DMS 273 (cell line): ENCODE results near the gene TNFRSF21.
A peak's percentile ranks its signal among the peaks of the same experiment; 100 is the strongest.
"Not testable (repeated sequence)": the region's sequence is repeated elsewhere in the genome, so short reads cannot be mapped to it uniquely, and the experiment has no call there.

ENCODE experiments used
- DNase-seq: peaks from one replicate; lab custom pipeline; 2025; ENCODE audit not compliant: unreplicated experiment; lab: John Stamatoyannopoulos, UW

Gene TNFRSF21

DNA sequence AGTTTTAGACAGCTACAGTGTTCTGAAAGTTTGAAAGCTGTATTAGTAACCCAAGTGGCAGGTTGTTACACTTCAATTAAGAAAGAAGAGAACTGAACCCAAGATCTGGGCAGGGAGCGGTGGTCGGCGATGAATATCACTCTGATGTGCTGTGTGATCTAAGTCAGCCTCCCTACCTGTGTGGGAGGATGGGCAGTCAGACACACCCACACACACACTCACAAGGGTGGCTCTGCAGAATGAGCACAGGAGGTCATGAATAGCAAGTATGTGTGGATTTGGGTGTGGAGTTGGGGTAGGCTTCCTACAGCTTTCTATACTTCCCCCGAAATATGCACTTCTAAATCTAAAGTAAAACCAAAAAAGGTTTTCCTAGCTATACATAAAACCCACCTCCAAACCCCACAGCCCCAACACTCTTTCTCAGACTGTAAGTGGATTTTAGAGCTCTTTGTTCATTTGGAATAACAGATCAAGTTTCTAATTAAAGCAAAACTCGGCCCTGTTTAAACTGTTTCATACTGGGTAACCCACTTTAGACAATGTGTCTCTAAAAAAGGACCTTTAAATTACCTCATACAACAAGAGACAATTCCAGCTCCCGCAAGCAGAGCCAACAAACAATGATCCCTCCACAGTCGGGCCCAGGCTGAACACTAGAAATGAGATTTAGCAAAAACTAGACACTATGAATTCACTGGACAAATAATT is 19.4 kb downstream of the TNFRSF21 start:
- no peak for DNase-seq

DNA sequence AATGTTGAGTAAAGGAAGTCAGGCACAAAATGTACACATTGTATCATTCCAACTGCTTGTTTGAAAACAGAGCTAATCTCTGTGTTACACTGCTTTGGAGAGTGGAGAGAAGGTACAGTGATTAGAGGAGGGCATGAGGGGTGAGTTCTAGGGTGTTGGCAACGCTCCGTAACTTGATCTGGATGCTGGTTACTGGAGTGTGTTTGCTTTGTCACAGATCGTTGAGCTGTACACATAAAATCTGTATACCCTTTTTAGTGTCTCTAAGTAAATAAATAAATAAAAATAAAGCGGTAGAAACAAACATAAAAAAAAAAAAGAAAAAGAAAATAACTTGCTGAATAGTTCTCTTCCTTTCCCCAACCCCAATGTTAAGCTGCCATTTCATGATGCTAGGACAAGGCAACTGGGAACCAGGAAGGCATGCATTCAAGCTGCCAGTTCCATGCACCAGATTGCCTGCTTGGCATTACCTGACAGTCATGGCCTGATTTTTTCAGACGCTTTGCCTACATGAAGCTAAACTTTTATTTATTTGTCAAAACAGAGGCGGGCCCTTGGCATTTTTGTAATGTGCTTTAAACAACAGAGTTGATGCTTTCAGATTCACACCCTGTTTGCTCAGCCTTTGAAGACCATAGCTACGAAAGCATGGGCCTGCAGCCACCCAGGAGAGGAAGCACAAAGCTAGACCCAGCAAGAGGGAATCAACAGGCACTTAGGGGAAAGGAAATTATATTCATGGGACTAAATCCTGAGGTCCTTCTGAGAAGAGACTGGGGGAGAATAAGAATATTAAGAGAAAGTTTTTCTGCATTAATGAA is 21.2 kb downstream of the TNFRSF21 start:
- peak; percentile 65 for DNase-seq

DNA sequence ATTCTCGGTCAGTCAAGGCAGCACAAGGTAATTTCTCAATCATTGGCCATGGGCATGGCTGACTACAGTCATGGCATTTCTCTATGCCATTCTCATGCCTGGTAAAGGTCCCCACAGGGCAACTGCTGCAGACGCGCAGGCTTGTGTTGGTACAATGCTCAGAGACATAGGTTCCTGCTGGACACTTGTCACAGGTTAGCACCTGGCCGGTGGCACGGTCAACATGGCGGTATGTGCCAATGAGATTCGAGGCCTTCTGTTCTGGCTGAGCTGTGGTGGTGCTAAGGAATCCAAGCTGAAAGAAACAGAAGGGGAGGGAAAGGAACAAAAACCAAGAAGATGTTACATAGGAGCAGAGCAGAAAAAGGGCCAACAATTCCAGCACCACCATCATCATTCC is 23.4 kb downstream of the TNFRSF21 start:
- DNase-seq = no peak

DNA sequence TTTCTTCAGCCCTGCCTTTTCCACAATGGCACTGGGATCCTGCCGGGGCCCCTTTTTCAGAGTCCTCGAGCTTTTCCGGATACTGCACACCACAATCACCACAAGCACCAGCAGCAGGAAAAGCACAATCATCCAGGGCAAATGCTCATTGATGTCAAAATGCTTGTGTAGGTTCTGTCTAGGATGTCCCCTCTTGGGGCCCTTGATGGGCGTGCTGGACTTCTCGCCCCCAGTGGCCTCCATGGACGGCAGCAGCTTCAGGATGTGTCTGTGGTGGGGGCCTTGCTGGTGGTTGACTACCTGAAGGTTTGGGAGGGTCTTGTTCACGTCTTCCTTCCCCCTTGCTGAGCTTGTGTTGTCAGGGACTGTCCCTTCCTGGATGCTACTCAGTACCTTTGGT is 25.7 kb downstream of the TNFRSF21 start:
- no peak for DNase-seq

DNA sequence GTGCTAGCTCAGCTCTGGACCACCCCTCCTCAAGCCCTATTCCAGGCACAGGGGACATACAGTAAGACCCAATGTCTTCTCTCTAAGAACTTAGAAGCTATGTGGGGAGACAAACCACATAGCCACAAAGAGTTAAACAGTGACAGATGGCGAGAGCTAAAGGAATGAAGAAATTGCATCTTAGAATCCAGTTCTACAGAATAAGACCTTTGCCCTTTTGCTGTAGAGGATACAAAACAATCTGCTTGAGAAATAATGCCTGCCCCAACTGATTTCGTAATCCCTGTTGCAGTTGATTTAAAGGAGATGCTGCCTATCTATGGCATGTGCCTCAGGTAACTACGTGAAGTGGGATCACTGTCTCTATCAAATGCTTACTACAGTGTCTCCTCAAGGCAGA is 31.2 kb downstream of the TNFRSF21 start:
- DNase-seq = peak; percentile 35

DNA sequence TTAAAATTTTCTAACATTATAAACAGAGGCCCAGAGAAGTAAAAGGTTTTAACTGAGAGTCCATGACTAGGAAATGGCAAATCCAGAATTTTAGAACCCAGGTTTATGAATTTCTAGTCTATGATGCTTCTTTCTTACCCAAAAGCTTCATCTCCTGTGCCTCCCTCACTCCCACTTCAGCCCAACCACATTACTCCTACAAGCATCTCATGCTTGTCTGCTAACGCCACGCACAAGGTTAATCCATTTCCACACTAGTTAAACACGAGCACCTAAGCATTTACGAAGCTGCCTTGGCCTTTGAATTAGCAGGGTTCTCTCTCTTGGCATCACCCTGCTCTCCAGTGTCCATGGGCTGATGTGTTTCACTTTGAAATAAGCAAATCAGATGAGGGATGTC is 32.0 kb downstream of the TNFRSF21 start:
- no peak for DNase-seq

DNA sequence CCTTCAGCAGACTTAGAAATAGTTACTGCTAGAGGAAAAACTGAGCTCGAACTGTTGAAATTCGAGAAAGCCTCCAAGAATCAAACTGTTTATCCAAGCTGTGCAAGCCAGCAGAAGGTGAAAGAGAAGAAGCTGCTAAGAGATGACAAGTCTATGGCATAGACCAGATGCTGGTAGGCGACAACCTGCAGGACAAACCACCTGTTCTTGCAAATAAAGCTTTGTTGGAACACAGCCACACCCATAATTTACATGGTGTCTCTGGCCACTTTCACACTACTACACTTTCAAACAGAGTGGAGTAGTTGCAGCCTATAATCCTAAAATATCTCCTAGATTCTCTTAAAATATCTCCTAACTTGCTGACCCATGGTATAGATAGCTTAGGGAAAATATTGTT is 33.3 kb downstream of the TNFRSF21 start:
- DNase-seq = peak; percentile 67

DNA sequence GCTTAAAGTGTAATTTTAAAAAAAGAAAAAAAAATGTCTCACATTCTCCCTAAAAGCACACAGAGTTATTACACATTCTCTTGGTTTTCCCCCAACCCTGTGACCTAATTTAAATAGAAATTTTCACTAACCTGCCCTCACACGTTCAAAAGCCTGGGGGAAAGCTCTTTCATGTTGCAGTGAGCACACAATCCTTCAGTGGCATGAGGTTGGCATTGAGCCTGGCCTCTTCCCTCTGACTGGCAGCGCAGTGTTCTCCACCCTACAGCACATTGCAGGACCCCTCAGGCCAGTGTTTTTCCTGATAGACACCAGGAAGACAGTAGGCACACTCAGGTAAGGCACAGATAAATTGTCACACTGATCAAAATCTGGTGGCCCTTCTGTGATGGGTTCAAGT is 34.1 kb downstream of the TNFRSF21 start:
- DNase-seq = peak; percentile 7

DNA sequence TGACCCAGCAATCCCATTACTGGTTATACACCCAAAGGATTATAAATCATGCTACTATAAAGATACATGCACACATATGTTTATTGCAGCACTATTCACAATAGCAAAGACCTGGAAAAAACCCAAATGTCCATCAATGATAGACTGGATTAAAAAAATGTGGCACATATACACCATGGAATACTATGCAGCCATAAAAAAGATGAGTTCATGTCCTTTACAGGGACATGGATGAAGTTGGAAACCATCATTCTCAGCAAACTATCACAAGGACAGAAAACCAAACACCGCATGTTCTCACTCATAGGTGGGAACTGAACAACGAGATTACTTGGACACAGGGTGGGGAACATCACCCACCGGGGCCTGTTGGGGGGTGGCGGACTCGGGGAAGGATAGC is 34.6 kb downstream of the TNFRSF21 start:
- DNase-seq = not testable (repeated sequence)

DNA sequence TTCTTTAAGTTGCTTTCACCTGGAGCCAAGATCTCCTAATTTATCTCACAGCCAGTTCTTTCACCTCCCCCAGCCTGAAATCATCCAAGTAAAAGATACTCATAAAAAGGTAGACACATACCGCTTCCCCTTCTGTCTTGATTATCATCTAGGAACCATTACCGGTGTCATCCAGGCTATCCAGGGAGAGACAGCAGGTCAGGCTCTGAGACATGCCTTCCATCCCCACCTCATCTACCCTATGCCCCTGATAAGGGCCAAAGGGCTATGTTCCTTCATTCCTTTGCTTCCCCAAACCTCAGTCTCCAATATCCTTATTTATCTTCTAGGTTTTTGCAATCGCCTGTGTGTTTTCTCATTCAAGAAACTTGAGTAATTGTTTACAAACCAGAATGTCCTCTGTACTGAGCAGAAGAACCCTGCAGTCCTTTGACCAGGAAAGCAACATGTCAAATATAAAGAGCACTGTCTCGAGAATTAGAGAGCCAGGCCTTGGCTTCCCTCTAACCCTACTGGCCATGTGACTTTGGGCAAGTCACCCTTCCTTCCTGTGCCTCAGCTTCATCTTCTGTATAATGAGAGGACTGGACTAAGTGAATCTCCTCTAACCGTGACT is 41.0 kb downstream of the TNFRSF21 start:
- no peak for DNase-seq

DNA sequence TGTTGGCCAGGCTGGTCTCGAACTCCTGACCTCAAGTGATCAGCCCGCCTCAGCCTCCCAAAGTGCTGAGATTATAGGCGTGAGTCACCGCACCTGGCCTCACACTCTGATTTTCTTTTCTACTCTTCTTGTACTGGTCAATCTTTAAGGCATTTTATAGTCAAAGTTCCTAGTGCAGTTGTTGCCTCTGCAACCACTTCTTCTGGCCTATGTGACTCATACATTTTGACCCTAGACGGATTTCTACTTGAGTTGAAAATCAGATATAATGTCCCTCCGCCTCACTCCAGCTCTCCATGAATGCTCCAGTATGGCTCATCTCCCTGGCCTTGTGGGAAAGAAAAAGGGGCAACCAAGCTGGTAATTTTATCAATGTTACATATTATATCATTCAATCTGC is 42.4 kb downstream of the TNFRSF21 start:
- no peak for DNase-seq

DNA sequence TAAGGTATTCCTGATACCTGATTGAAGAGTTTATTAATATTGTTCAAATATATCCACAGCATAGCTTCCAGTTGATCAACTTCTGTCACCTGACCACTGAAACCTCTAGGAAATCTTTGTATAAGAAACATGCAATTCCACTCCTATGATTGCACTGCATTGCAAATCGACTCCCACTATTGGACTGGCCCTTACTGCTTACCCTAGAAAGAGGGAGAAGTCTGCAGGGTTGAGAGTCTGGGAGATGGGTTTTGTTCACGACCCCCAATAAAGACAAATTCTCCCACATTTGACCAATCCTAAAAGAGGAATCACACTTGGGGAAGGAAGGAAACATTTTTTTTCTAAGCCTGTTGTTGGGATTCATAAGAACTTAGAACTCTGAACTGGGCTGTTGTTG is 43.7 kb downstream of the TNFRSF21 start:
- no peak for DNase-seq

DNA sequence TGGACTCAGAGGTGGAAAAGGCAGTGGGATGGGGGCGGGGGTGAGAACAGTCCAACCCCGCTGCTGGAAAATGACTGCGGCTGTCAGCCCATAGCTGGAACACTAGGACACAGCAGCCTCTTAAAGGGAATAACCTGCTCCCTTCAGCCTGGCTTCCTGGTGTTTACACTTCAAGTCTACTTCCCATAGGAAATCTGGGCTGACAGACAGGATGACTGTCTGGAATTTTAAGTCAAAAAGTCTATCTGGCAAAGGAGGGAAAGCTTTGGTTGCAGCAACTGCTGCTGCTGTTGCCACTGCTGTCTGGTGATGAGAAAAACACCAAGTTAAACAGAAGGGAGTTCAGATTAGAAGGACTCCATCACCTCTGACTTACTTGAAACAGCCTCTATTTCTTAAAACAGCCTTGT is 44.9 kb downstream of the TNFRSF21 start:
- no peak for DNase-seq

DNA sequence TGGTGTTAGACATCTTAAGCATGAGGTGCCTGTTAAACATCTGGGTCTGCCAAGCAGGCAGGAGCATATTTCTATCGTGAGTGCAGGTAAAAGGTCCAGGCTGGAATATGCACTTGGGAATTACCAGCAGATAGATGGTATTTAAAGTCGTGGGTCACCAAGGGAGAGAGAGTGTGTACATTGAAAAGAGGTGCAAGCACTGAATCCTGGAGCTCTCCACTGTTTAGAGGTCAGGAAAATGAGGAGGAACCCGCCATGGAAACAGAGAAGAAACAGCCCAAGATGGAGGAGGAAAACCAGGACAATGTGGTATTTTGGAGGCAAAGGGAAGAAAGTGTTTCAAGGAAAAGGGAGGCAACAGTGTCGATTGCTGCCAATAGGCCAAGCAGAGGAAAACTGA is 46.4 kb downstream of the TNFRSF21 start:
- no peak for DNase-seq

DNA sequence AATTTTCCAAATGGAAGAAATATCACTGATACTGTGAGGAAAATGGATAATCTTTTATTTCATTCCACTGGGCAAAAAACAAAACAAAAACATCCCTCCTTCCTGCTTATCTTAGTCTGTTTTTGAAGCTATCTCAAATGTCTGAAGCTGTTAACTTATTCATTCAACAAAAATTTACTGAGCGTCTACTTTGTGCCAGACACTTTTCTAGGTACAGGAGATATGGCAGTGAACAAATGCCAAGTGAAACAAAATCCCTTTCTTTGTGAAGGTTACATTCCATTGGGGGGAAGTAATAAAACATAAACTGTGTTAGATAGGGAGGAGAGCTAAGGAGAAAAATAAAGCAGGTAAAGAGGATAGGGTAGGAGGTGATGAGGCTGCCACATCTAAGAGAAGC is 47.5 kb downstream of the TNFRSF21 start:
- DNase-seq = no peak

DNA sequence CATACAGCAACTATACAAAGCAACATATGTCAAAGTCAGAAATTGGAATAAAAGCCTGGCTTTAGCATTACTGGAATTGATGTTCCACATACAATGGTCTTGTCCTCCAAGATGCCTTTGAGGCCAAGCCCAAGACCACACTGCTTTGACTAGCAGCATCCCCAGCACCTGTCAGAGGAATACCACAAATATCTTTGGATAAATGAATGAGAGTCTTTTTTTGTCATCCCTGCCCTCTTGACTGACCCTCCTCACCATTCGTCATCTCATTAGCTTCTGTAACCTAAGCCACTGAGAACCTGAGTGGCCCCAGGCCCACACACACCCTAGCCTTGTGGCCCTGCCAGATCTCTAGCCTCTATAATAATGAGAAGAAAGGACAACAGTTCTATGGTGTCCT is 48.5 kb downstream of the TNFRSF21 start:
- DNase-seq = no peak

DNA sequence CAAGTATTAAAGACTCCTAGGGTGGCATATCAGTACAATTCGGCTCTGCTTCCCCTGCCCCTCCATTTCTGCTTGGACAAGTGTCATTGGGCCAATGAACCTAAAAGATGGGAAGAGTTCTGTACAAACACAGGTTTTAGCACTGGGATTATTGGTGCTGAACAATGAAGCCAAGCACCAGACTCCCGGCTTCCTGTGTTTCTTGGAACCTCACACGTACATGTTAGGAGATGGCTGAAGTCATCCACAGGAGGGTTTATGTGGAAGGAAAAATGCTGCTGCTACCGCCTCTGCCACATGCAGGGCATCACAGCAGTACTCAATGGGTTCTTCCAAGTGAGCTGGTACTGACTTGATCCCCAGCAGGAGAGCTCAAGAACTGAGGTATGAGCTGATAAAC is 49.7 kb downstream of the TNFRSF21 start:
- no peak for DNase-seq

DNA sequence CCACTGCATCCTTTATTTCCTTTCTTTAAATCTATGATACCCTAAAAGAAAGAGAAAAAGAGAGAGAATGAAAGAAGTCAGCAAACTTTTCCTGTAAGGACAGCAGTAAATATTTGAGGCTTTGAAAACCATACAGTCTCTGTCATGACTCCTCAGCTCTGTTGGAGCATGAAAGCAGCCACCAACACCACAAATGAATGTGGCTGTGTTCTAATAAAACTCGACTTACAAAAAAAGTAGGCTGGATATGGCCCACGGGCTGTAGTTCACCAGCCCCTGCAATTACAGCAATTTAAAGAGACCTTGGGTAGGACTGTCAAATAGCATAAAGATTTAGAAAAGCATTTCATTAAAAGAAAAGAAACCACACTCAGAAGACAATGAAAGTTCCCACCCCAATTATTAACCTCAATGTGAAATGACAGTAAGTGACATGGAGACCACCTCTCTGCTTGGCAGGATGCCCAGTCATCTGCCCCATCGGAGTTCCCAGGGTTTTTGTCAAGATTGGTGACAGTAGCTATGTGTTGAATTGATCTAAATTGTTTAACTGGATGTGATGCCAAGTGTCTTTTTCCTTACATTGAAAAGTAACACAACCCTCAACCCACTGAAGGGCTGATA is 50.9 kb downstream of the TNFRSF21 start:
- DNase-seq = no peak

DNA sequence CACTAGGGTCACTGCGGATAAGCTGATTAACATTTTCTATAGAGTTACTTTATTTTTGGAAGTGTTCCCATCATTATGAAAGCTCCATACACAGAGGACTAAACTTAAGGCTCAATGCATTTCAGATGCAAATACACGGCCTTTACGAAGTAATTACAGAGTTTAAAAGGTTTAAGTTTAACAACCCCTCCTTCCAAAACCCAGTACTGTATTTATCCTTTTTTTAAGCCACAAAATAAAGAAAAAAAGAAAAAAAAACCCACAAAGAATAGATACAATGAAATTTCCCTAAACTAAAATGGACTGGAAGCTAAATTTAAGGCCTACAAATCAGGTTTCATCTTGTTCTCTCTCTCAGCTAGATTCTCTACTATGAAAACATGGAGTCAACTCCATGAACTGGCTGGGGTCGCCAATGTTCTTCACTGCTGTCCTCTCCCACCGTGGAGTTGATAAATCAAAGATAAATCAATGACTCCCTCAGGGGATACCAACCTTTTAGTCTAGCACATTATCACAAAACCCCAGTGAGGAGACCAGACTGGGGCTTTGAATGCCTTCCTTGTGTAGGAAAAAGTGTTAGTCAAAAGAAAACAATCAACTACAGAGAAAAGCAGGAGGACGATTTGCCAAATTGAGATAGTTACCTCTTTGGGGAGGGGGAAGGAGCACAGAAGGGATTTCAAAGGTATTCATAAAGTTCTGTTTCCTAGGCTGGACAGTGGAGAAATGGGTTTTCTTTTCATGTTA is 52.5 kb downstream of the TNFRSF21 start:
- DNase-seq = no peak

DNA sequence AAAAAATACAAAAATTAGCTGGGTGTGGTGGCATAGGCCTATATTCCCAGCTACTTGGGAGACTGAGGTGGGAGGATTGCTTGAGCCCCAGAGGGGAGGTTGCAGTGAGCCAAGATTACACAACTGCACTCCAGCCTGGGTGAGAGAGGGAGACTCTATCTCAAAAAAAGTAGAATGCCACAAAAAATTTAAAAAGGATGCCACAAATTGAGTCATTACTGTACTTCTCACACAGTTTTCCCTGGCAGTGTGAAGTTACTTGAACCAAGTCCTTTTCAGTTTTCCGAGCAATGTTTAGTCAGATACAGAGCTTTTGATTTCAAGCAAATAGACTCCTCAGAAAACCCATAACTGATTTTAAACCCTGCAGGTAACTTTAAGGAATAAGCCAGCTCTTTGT is 53.3 kb downstream of the TNFRSF21 start:
- DNase-seq = no peak

DNA sequence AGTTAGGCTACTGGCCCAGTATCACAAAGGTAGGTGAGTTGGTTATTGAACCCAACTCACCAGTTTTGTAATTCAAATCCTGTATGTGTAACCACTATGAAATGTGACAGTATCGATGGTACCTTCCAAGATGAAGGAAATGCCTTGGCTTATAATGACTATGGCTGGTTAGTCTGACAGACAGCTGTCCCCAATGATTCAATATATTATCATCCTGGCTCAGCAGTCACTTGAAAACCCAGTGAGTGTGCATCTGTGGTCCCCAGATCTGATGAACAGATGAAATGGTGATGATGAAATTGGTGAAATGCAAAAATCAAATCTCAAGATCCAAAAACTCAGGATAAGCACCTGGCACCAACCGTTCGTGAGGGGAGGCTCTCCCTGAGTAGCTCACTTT is 54.8 kb downstream of the TNFRSF21 start:
- DNase-seq = no peak
